ENCODE results near the gene FZR1.

DNA sequence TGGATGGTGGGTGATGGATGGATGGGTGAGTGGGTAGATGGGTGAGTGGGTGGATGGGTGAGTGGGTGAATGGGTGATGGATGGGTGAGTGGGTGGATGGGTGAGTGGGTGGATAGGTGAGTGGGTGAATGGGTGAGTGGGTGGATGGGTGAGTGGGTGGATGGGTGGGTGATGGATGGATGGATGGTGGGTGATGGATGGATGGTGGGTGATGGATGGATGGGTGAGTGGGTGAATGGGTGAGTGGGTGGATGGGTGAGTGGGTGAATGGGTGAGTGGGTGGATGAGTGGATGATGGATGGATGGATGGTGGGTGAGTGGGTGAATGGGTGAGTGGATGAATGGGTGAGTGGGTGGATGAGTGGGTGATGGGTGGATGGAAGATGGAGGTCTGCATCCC is 28.6 kb upstream of the FZR1 start:
- TF ChIP-seq POLR2A (IDR thresholded peaks at IDR 0.05) (no peak), POLR2AphosphoS5 (IDR thresholded peaks at IDR 0.05) (no peak), EP300 (IDR thresholded peaks at IDR 0.05) (no peak)
- TF ChIP-seq, protein P1, sequence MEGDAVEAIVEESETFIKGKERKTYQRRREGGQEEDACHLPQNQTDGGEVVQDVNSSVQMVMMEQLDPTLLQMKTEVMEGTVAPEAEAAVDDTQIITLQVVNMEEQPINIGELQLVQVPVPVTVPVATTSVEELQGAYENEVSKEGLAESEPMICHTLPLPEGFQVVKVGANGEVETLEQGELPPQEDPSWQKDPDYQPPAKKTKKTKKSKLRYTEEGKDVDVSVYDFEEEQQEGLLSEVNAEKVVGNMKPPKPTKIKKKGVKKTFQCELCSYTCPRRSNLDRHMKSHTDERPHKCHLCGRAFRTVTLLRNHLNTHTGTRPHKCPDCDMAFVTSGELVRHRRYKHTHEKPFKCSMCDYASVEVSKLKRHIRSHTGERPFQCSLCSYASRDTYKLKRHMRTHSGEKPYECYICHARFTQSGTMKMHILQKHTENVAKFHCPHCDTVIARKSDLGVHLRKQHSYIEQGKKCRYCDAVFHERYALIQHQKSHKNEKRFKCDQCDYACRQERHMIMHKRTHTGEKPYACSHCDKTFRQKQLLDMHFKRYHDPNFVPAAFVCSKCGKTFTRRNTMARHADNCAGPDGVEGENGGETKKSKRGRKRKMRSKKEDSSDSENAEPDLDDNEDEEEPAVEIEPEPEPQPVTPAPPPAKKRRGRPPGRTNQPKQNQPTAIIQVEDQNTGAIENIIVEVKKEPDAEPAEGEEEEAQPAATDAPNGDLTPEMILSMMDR (IDR thresholded peaks at IDR 0.05), result no peak

All from suprapubic skin (tissue), 4 donors.